Stomach (tissue), 9 donors: ENCODE results near the gene MIPOL1. TPM values are rescaled to one million over a fixed set of nuclear protein-coding genes. Genes with fewer than 3 reads are reported as not detected.

Experiments used
- DNase-seq, 2 donors: peaks; one replicate each; pipeline versions ENCODE4 v3.0.0 to v3.0.0-alpha.2; 2013 to 2019
- H3K27ac ChIP-seq, 5 donors: fragments of 200-600 bp in 4 of 5; sonication (generic) in 4 of 5; one replicate each; pipeline ENCODE4 v1.5.1; 2013 to 2019; ENCODE audit warnings: mild to moderate bottlenecking in 1 of 5, moderate library complexity in 1 of 5
- H3K27me3 ChIP-seq, 3 donors: fragments of 200-600 bp; sonication (generic); one replicate each; pipeline ENCODE4 v1.5.1; 2017 to 2019; ENCODE audit warnings: mixed run types in 1 of 3
- H3K36me3 ChIP-seq, 4 donors: fragments of 200-600 bp; sonication (generic); 1 replicate in 3 of 4; 2 replicates in 1 of 4; pipeline ENCODE4 v1.5.1; 2016 to 2019
- H3K4me1 ChIP-seq, 4 donors: fragments of 200-600 bp; sonication (generic); one replicate each; pipeline ENCODE4 v1.5.1; 2016 to 2019
- H3K4me3 ChIP-seq, 4 donors: fragments of 200-600 bp; sonication (generic) in 3 of 4; one replicate each; pipeline ENCODE4 v1.5.1; 2016 to 2019; ENCODE audit warnings: mild to moderate bottlenecking in 1 of 4
- H3K9me3 ChIP-seq, 4 donors: fragments of 200-600 bp; sonication (generic); one replicate each; pipeline ENCODE4 v1.5.1; 2016 to 2019
- EP300 ChIP-seq: sonication (generic); formaldehyde crosslinking; IDR thresholded peaks from one replicate; pipeline ENCODE4 v1.6.1; 2017; ENCODE audit warnings: antibody characterized with exemption
- POLR2A ChIP-seq, 4 donors: fragments of 450-650 bp; IDR thresholded peaks; one replicate each; pipeline ENCODE4 v1.6.1; 2016; ENCODE audit warnings: antibody characterized with exemption in 4 of 4, control low read depth in 2 of 4, mild to moderate bottlenecking in 1 of 4, moderate library complexity in 1 of 4
- POLR2AphosphoS5 ChIP-seq, 3 donors: sonication (generic); formaldehyde crosslinking; IDR thresholded peaks; one replicate each; pipeline ENCODE4 v1.6.1; 2016; ENCODE audit warnings: antibody characterized with exemption in 3 of 3
- WGBS, 5 donors: extraction: QIAGEN DNeasy Blood & Tissue Kit in 3 of 5; methylation state at CpG; one replicate each; pipeline versions ENCODE4 v1.1.5 to v1.1.7; 2013 to 2018; 5-methylcytosine and 5-hydroxymethylcytosine counted together
- intact Hi-C: fragments of 100-400 bp; cut with DNase I; formaldehyde crosslinking; loops from one replicate; pipeline ENCODE4 v1.15.1; 2023; ENCODE audit warnings: low total_unique reads
- polyA plus RNA-seq, 3 donors: library from polyadenylated mRNA; stranded (reverse); fragments of 200-250 nt; gene quantifications; one replicate each; pipeline ENCODE4 v1.2.3, GENCODE V29; 2013
- total RNA-seq, 5 donors: library from RNA; depleted of rRNA; stranded (reverse); fragments of >200 nt; gene quantifications; one replicate each; pipeline versions ENCODE4 v1.1.0 to v1.2.3, GENCODE V29; 2014 to 2016
- TF ChIP-seq, protein P1 (sequence below), 7 experiments: fragments of 450-650 bp in 4 of 7; fragments of 200-600 bp in 3 of 7; sonication (generic) in 3 of 7; IDR thresholded peaks; one replicate each; pipeline ENCODE4 v1.5.1; 2016 to 2019; ENCODE audit warnings: antibody characterized with exemption in 7 of 7, control low read depth in 2 of 7, mild to moderate bottlenecking in 1 of 7
- donor health status: healthy with polysubstance abuse.
- donor health status: Bipolar disorder and iron deficiency.
- donor health status: healthy.

Gene MIPOL1
- total and polyA plus RNA-seq, 8 donors = 2.2 to 133 (median 15.8) TPM

DNA sequence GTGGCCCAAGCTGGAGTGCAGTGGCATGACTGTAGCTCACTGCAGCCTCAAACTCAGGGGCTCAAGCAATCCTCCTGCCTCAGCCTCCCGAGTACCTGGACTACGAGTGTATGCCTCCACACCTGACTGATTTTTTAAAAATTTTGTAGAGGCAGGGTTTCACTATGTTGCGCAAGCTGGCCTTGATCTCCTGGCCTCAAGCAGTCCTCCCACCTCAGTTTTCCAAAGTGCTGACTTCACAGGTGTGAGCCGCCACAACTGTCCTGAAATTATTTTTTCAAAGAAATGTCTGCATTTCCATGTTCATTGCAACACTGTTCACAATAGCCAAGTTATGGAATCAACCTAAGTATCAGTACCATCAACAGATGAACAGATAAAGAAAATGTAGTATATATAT lies 285.9 kb downstream of the MIPOL1 start:
- H3K4me3 ChIP-seq = no peak overlapping the region
- no peak for TF ChIP-seq POLR2AphosphoS5 (IDR thresholded peaks at IDR 0.05)
- no peak for TF ChIP-seq POLR2A (IDR thresholded peaks at IDR 0.05)
- TF ChIP-seq, protein P1, sequence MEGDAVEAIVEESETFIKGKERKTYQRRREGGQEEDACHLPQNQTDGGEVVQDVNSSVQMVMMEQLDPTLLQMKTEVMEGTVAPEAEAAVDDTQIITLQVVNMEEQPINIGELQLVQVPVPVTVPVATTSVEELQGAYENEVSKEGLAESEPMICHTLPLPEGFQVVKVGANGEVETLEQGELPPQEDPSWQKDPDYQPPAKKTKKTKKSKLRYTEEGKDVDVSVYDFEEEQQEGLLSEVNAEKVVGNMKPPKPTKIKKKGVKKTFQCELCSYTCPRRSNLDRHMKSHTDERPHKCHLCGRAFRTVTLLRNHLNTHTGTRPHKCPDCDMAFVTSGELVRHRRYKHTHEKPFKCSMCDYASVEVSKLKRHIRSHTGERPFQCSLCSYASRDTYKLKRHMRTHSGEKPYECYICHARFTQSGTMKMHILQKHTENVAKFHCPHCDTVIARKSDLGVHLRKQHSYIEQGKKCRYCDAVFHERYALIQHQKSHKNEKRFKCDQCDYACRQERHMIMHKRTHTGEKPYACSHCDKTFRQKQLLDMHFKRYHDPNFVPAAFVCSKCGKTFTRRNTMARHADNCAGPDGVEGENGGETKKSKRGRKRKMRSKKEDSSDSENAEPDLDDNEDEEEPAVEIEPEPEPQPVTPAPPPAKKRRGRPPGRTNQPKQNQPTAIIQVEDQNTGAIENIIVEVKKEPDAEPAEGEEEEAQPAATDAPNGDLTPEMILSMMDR (IDR thresholded peaks at IDR 0.05) = no peak
- TF ChIP-seq EP300 = no peak
- no peak for DNase-seq
- no peak overlapping the region for H3K27ac ChIP-seq
- intact Hi-C loops = no loop called here
- H3K9me3 ChIP-seq = peaks cover 2 to 14% (median 4%) of the 10 kb centered on the region in 4 donors
- H3K36me3 ChIP-seq = no peaks in the 10 kb centered on the region
- 96 to 100% (median 97%) methylated on average over 4 of the region's 4 CpGs for WGBS, 5 donors
- no peaks in the 10 kb centered on the region for H3K27me3 ChIP-seq
- H3K4me1 ChIP-seq = no peaks in the 10 kb centered on the region

DNA sequence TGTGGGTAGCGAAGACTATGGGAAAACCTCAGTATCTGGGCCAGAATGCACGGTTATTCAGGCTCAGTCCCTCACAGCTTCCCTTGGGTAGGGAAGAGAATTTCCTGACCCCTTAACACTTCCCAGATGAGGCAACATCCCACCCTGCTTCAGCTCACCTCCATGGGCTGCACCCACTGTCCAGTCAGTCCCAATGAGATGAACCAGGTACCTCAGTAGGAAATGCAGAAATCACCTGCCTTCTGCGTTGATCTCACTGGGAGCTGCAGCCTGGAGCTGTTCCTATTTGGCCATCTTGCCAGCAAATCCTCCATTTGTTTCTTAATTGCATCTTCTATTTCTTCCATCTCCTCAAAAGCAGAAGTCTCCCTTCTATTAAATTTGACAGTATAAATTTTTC lies 292.9 kb downstream of the MIPOL1 start:
- TF ChIP-seq, protein P1 (IDR thresholded peaks at IDR 0.05) = no peak
- no peak for DNase-seq
- H3K36me3 ChIP-seq = no peaks in the 10 kb centered on the region
- peaks cover 0 to 5% (median 1%) of the 10 kb centered on the region in 4 donors for H3K9me3 ChIP-seq
- H3K4me1 ChIP-seq = peaks cover 0 to 4% (median 0%) of the 10 kb centered on the region in 4 donors
- WGBS, 5 donors = 95 to 100% (median 95%) methylated on average over 2 to 3 of the region's 3 CpGs
- no peaks in the 10 kb centered on the region for H3K27me3 ChIP-seq
- H3K4me3 ChIP-seq = no peak overlapping the region
- intact Hi-C loops = no loop called here
- H3K27ac ChIP-seq = no peak overlapping the region

DNA sequence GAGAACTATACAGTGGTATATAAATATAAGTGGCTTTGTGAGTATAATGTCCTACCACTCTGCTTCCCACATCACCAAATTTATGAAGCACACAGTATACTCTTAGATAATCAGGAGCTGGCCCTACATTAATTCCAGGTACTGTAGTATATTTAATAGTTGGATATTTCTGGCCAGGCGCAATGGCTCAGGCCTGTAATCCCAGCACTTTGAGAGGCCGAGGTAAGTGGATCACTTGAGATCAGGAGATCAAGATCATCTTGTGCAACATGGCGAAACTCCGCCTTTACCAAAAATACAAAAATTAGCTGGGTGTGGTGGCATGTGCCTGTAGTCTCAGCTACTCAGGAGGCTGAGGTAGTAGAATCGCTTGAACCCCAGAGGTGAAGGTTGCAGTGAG lies 293.3 kb downstream of the MIPOL1 start:
- WGBS, 5 donors = 93 to 98% (median 97%) methylated on average over 5 of the region's 5 CpGs
- H3K4me3 ChIP-seq = no peak overlapping the region
- no peak for TF ChIP-seq EP300
- no peak for TF ChIP-seq POLR2A (IDR thresholded peaks at IDR 0.05)
- no peak for TF ChIP-seq POLR2AphosphoS5 (IDR thresholded peaks at IDR 0.05)
- TF ChIP-seq, protein P1 (IDR thresholded peaks at IDR 0.05) = no peak

DNA sequence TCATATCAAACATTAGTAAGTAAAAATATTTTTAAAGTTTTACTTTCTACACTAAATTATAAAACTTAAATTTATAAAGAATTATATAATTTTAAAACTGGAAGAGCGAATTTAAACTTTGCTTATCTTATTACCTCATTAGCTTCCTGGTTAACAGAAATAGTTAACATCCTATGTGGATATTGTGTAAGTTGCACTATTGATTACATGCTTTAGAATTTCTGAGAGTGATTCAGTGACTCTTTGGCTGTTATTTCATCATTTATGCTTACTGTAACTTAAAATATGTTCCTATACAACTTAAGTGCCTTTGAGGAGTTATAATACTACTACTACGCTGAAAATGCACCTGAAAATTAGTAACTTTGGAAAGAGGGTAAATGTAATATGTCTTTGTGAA lies 295.9 kb downstream of the MIPOL1 start:
- no peak overlapping the region for H3K27ac ChIP-seq
- 88 to 95% (median 93%) methylated on average over 2 of the region's 2 CpGs for WGBS, 5 donors
- H3K27me3 ChIP-seq = no peaks in the 10 kb centered on the region
- H3K9me3 ChIP-seq = no peaks in the 10 kb centered on the region
- DNase-seq = no peak
- no peak overlapping the region for H3K4me3 ChIP-seq
- no peaks in the 10 kb centered on the region for H3K36me3 ChIP-seq
- peaks cover 0 to 4% (median 0%) of the 10 kb centered on the region in 4 donors for H3K4me1 ChIP-seq
- intact Hi-C loops = no loop called here
- no peak for TF ChIP-seq EP300
- TF ChIP-seq POLR2A (IDR thresholded peaks at IDR 0.05) = no peak
- TF ChIP-seq, protein P1 (IDR thresholded peaks at IDR 0.05) = no peak
- TF ChIP-seq POLR2AphosphoS5 (IDR thresholded peaks at IDR 0.05) = no peak

More for the DNA sequence above, 293.3 kb downstream of the MIPOL1 start:
- Histone ChIP-seq H3K27me3 (no peaks in the 10 kb centered on the region), H3K36me3 (no peaks in the 10 kb centered on the region), H3K4me1 (peaks cover 0 to 4% (median 0%) of the 10 kb centered on the region in 4 donors), H3K9me3 (peaks cover 0 to 5% (median 1%) of the 10 kb centered on the region in 4 donors), H3K27ac (no peak overlapping the region)
- intact Hi-C loops = no loop called here
- no peak for DNase-seq
